ENCODE measurements around the gene ADPRM.

DNA sequence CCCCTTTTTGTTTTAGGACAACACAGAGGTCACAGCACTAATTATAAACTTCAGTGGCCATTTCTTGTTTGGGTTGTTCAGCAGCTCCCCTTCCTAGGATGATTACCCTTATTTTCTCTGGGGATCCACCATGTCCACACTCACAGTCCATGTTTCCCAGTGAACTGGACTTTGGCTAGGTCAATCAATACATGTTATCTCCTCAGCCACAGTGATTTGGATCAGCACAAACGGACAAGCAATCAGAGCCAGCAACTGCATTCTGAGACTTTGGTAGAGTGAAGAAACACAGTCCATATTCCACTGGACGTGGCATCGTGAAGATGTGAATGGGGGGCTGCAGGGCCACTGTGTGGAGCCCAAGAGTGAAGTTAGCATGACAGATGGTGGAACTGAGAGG is 27.9 kb downstream of the ADPRM start:
- TF ChIP-seq POLR2AphosphoS5 (IDR thresholded peaks at IDR 0.05) (no peak), CTCF (IDR thresholded peaks at IDR 0.05) (no peak), EP300 (IDR thresholded peaks at IDR 0.05) (no peak)

All from esophagus muscularis mucosa (tissue), 4 donors.